Stimulated activated CD4-positive, alpha-beta T cell treated with anti-CD3 and anti-CD28 coated beads, Interleukin-4, amount 100 ng/mL, for 4 hours (primary cell): Measurements from ENCODE around the gene PLEKHG1.

Experiments used
- DNase-seq, 2 experiments: peaks; one replicate each; pipeline ENCODE4 v3.0.0-alpha.2; 2020

Gene PLEKHG1

DNA sequence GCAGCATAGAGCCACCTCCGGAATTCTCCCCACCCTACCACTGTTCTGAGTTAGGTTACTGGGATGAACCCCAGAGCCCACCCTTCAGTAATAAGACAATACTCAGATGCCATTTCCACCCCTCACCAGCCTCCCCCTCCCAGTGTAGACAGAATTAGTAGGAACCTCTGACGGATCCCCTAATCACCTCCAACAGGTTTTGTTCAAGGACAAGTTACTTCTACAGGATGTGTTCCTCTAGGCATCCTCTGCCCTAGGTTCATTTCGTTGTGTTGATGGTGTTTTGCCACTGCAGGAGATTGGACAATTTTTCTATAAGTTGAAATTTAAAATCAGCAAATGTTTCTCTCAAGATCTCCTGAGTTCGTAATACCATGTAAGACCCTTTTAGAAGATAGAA lies 22.8 kb downstream of the PLEKHG1 start:
- DNase-seq = no peak

DNA sequence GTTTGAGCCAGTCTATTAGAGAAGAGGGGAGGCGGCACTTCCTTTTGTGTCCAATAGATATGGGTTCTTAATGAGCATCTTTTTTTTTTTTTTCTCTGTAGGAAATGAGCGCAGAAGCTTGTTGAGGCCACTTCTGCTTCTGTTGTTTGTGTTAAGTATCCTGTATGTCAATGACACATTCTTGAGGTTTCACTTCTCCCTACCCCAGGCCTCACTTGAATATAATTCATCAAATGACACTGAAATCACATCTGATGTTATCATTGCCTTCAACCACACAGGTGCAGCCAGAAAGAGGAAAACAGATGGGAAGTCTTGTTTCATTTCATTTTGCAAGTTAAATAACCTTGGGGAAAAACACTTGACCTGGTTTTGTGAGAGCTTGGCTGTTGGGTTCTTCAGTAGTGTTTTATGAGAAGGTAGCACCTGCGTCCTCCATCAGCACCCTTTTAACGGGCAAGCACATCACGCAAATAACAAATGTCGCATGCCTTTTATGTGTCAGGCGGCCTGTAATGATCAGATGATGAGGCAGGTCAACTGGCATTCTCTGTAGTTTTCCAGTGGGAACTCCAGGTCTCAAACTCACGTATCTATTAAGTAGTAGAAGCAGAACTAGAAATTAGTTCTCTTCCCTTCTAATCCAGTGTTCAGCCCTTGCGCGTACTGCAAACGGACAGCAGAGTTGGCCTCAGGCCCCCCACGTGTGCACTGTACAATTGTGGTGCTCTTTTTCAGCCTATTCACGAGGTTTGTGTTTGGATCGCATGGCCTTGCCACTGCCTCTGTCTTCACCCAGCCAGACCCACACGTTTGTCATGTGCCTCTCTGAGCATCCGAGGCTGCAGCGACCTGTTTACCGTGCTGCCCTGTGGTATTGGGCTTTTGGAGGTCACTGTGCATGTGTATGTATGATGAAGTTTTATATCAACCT lies 23.5 kb downstream of the PLEKHG1 start:
- DNase-seq = no peak

GRCh38 chr6:150624191-150624590 lies 24.5 kb downstream of the PLEKHG1 start:
- DNase-seq = no peak

DNA sequence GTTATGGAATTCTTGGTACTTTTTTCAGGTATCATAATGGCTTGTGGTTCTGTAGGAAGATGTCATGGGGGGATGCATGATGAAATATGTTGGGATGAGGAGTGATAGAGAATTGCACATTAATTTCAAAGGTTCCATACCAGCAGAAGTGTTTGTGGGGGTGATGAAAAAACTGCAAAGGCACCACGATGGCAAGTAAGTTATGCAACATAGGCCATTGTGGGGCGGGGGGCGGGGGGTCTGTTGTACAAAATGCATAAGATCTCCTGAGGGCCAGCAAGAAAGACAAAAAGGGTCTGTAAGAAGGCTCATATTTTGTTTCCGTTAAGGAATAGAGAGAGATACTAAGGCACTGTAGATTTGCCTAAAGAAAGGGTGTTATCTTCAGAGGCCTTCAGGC lies 26.2 kb downstream of the PLEKHG1 start:
- no peak for DNase-seq

- no peak for DNase-seq
These were observed 27.5 kb downstream of the PLEKHG1 start for GRCh38 chr6:150627154-150627553.

DNA sequence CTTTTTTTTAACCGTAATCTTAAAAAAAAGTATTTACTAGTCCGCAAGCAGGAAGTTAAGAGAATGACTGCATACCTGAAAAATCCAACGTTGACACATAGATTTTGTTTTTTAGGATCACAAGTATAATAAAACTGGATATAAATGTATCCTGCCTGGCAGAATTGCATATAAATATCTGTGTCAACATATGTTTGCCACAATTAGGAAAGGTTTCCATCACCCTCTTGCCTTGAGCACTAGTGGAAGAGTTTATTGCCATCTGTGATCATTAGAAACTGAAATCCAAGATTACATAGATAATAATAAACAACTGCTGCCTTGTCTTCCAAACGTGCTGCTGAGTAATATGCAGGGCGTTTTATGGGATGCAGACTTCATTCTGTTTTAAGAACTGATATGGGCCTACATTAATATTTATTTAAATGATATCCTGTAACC lies 27.9 kb downstream of the PLEKHG1 start:
- no peak for DNase-seq

- no peak for DNase-seq
These were observed 29.2 kb downstream of the PLEKHG1 start for GRCh38 chr6:150628908-150629307.

GRCh38 chr6:150631283-150631983 lies 31.7 kb downstream of the PLEKHG1 start:
- DNase-seq = peak in 1 of 2 experiments; percentile 7

DNA sequence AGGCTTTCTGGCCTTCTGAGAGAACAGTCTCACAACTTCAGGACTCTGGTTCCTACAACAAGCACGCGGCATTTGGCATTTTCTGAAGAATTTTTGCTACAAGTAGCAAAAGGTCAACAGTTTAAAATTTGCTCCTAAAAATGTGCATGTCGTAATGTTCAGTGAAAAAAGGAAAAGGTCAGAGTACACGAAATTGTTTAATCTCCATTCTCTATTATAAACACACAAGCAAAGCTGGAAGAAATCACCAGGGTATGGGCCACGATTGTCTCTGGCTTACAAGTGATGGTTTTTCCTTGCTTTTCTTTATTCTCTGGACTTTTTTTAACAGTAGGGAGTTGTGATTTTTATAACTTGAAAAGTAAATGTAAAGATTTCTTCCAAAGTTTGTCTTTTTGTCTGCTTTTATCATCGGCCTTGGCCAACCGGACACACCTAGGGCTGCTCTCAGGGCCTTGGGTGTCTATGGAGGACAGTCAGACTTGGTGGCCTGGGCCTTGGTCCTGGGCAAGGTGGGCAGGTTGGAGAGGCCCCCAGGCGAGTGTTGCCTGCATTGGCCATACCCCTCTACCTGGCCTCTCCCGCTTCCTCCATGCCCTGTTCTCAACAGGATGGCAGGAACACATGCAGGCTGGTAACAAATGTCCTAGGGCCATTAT lies 32.4 kb downstream of the PLEKHG1 start:
- no peak for DNase-seq

DNA sequence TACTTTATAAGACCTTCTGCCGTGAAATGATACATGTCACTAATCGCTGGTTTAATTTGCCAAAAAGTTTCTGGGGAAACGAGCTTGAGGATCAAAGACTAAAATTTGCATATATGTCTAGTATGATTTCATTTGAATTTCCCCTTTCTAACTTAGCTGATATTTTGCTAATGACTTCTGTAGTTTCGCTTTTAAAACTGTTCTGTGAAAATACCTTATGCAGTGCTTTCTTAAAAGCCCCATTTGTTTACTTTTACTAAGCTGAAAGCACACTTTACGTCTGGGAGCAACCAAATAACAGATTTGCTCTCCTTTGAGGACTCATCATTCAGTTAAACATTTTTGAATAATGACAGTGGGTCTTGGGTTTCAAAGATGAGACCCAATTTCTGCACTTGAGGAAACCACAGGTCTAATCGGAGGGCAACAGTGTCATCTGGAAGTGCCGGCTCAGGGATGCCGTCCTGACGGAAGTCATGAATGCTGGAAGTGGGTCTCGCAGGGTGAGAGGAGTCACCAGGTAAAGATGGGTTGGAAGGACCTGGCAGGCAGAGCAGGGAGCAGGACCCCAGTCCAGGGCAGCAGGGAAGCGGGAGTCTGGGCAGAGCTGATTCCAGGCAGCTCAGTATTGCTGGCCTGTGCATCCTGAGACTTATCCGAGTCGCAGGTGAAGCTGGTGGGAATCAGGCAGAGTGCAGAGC lies 33.2 kb downstream of the PLEKHG1 start:
- DNase-seq = no peak

DNA sequence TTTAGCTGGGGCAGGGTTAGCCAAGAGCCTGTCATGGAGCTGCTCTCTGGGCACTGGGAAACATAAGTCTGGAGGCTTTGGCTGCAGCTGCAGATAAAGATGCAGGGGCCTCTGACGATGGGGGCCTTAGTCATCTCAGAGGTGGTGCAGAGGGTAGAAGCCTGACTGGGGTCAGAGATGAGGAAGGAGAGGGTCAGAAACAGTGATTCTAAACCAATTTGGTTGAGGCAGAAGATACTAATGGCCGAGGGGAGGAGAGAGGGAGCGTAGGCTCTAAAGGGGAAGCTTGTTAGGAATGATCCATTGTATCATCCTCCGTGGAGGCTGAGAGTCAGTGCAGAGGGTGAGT lies 33.8 kb downstream of the PLEKHG1 start:
- DNase-seq = no peak

DNA sequence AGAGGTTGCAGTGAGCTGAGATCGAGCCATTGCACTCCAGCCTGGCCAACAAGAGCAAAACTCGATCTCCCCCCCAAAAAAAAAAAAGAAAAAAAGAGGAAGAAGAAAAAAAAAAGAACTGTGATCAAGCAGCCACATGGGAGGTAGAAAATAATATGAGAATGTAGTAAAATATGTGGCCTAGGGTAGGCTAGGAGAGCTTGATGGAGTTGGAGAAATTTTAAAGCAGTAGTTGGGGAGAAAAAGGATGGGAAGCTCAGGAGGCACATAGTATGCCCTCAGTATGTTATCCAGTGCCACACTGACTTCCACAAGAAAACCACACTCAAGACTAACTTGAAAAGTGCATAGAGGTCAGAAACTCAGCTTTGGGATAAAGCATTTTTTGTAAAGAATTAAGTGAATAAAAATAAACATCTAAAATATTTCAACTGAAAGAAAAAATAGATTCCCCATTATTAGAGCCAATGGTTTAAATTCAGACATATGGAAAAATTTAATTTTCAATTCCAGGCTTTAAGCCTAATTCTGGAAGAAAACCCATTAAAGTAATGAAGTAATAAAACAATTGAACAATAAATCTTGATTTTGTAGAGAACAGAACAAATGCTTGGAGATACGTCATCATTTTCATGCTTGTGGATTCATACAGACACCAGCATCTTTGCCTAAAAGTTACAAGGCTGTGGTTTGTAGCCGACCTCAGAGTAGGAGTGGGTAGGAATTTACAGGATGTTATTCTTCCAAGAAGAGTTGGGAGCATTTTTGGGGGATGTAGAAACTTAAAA lies 34.7 kb downstream of the PLEKHG1 start:
- DNase-seq = no peak

DNA sequence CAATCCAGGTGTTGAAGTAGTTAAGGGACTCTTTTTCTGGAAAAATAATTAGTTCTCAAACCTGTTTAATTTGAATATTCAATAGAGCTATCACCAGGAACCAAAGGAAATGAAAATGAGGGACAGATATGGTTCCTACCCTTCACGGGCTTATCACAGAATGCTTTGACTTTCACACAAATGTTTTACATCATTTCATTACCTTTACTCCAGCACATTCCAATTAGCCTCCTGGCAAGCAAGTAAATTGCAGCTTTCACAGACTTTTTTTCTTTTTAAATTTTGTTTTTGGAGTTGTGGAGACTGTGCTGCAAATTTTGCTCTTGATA lies 35.2 kb downstream of the PLEKHG1 start:
- no peak for DNase-seq

DNA sequence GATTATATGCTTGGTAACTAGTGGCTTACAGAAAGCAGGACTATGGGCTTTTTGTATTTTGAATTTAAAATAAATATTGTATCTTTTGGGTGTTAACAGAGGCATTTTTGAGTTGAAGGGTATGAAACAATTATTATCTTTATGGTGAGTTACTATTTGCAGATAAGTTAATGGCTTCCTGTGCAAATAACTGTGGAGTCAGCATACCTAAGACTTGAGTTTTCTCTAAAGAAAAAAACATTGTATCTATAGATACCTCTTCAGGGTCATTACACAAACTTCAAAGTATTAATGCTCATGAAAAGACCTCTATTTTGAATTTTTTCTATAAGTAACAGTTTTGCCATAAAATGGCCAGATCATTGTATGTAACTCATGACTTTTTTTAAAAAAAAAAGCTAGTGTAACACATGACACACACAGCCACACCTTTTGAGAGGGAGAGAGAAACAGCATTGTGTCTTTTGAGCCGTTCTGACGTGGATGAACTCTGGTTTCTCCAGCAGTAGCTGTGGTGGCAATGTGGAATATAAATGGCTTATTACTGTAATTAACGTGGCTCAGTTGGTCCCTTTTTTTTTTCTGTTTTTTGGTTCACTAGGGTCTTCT lies 36.3 kb downstream of the PLEKHG1 start:
- no peak for DNase-seq

- DNase-seq = no peak
These were observed 37.1 kb downstream of the PLEKHG1 start for GRCh38 chr6:150636808-150637207.

GRCh38 chr6:150637266-150637665 lies 37.6 kb downstream of the PLEKHG1 start:
- DNase-seq = no peak

DNA sequence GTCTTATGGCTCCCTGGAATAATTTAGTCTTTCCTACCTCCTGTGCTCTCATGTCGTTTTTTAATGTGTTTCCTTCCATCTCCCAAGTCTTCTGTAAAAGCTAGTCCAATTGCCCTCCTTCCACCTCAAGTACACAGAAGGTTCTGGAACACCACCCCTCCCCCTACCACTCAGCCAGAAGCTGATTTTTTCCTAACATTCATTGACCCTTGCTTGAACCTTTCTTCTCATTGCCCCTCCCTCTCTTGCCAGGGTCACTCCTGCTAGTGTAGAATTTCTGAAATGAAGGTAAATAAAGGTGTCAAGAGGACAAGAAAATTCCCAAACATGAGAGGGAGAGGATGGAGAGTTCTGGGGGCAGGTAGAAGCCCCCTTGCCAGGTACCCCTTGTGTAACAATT lies 38.6 kb downstream of the PLEKHG1 start:
- no peak for DNase-seq

DNA sequence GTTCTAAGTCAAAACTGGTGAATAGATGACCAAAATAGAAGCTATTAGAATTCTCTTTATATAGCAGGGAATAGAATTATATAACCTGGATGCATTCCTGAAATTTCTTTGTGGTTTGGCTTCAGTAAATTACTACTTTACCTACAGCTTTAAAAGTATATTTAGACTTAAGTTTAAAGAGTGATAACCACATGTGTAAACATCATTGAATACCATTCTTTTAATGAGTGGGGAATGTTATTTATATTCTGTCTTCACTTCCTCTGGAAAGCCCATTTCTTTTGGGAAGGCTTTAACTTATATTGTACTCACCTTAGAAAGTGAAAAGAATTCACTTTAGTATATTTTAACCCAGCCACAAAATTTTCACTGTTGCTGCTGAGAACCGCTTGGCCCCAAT lies 39.1 kb downstream of the PLEKHG1 start:
- no peak for DNase-seq

DNA sequence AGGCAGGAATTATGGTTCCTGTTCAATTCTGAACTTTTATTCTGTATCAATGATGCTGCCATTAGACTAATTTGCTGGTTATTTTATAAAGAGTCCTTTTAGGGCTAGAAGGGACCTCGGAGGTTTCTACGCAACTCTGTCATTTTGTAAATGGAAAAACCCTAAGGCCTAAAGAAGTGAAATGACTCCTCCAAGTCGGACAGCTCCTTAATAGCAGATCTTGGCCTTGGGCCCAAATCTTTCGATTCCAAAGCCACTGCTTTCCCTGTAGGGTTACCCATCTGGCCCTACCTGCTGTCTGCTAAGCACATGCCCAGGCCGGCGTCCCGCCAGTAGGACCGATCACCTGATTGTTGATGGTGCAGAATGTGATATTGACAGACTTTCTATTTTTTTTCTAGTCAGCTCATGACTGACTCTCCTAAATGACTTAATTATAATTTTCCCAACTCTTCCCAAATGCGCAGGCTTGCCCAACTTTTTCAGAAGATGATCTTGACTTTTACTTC lies 40.2 kb downstream of the PLEKHG1 start:
- no peak for DNase-seq

DNA sequence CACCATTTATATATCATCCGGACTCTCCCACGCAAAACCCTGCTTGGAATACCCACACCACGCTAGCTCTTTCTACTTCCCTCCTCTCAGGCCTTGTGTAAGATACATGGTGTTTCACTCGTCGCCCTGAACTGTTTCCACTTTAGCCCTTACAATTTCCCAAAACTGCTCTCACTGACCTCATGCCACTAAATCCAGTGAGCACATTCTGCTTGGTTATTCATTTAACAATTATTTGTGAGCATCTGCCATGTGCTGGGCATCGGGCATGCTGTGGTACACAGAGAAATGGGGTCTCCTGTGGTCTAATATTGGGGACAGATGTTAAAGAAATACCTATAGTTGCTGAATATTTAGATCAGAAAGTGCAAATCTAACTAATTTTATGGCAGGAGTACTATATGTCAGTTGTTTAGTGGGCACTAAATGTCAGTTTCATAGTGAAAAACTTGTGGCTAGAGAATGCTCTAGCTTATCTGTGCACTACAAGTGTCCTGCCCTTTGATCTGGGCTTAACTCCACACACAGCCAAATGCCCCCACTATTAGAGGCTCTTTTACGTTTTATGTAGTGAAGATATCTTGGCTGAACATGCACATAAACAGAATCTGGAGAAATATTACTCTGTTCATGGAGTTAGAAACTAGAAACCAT lies 41.0 kb downstream of the PLEKHG1 start:
- DNase-seq = no peak
